Hepatic stellate cell (primary cell): ENCODE measurements around the gene CCDC182.

Experiments
- DNase-seq: peaks from one replicate; pipeline ENCODE4 v3.0.0; 2011; ENCODE audit warnings: low spot score

Gene CCDC182

DNA sequence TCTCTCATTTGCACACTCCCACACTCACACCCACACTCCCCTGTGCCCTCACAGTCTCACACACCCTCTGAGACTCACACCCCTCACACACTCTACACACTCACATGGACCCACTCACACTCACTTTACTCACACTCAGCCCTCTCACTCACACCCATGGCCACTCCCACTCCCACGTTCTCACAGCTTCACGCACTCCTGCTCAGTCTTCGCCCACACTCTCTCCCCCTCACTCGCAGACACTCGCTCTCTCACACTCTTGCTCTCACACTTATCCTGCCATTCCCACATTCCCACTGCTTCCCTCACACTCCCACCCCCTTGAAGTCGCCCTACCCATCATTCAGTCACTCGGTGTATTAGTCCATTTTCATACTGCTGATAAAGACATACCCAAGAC is 47.9 kb downstream of the CCDC182 start:
- DNase-seq, result no peak

- DNase-seq, result no peak
Measured at GRCh38 chr17:57696050-57696449, 49.0 kb downstream of the CCDC182 start.
